HCT116 (cell line): ENCODE data around the gene KLHL17. TPM values are rescaled to one million over a fixed set of nuclear protein-coding genes. Genes with fewer than 3 reads are reported as not detected.
A peak's percentile ranks its signal among the peaks of the same experiment; 100 is the strongest.

Source experiments
- ATAC-seq: fragments of 200-7000 bp; cut with Tn5 transposase; 2 replicates; pipeline ENCODE4 v1.9.1; 2020; ENCODE audit warnings: mild to moderate bottlenecking, moderate library complexity
- BruUV-seq: library from RNA; stranded (reverse); fragments of 400-500 nt; replicated peaks from 2 replicates; lab custom pipeline; 2021; lab: Mats Ljungman, UMichigan
- CTCF ChIA-PET: fragments of 300-600 bp; sonication (Branson Sonifier 250); formaldehyde crosslinking; loops from one replicate; lab custom pipeline; 2021; ENCODE audit warnings: antibody characterized with exemption; lab: Charles Lee
- POLR2A ChIA-PET: fragments of 300-600, 350-600 bp; sonication (Branson Sonifier 250); formaldehyde crosslinking; loops from one replicate; lab custom pipeline; 2021; ENCODE audit warnings: antibody characterized with exemption; lab: Charles Lee
- RAD21 ChIA-PET, 2 experiments: fragments of 300-600 bp; sonication (Branson Sonifier 250); formaldehyde crosslinking; loops; one replicate each; lab custom pipeline; 2023; ENCODE audit warnings: low total read pairs in 2 of 2; ENCODE audit not compliant: uncharacterized antibody in 2 of 2, unreplicated experiment in 2 of 2, low non-redundant PET in 1 of 2; lab: Charles Lee
- DNase-seq: peaks from one replicate; pipeline ENCODE4 v3.0.0-alpha.2; 2010; ENCODE audit warnings: low read depth, low spot score
- H2AFZ ChIP-seq: fragments of 200-600 bp; shearing (Covaris generic), sonication (generic); 2 replicates; pipeline ENCODE4 v1.6.1; 2017; ENCODE audit warnings: low read depth, mixed run types, mixed read lengths, antibody characterized with exemption, low read length; ENCODE audit not compliant: poor library complexity, severe bottlenecking
- H3K27ac ChIP-seq: 2 replicates; pipeline ENCODE4 v1.5.1; 2012; ENCODE audit warnings: low read depth, low read length
- H3K27me3 ChIP-seq: fragments of 200-600 bp; sonication (generic); 2 replicates; pipeline ENCODE4 v1.6.1; 2016; ENCODE audit warnings: mixed run types, low read length, mixed read lengths; ENCODE audit not compliant: insufficient read depth
- H3K36me3 ChIP-seq, 2 experiments: fragments of 200-500 bp in 1 of 2; fragments of 200-600 bp in 1 of 2; sonication (Bioruptor generic) in 1 of 2; sonication (generic) in 1 of 2; 2 replicates each; pipeline versions ENCODE4 v1.5.1 to v1.6.1; 2014 to 2016; ENCODE audit warnings: low read length in 2 of 2, inconsistent platforms in 1 of 2, mixed read lengths in 1 of 2, mixed run types in 1 of 2; ENCODE audit not compliant: insufficient read depth in 2 of 2, control insufficient read depth in 1 of 2
- H3K4me1 ChIP-seq, 2 experiments: fragments of 200-600 bp in 1 of 2; sonication (generic) in 1 of 2; 2 replicates each; pipeline versions ENCODE4 v1.5.1 to v1.6.1; 2012 to 2017; ENCODE audit warnings: low read length in 2 of 2, inconsistent platforms in 1 of 2, mild to moderate bottlenecking in 1 of 2, mixed read lengths in 1 of 2, mixed run types in 1 of 2, moderate library complexity in 1 of 2; ENCODE audit not compliant: insufficient read depth in 2 of 2, control insufficient read depth in 1 of 2
- H3K4me2 ChIP-seq: fragments of 200-600 bp; sonication (generic); 2 replicates; pipeline ENCODE4 v1.6.1; 2017; ENCODE audit warnings: mixed run types, low read length, mixed read lengths
- H3K4me3 ChIP-seq, 2 experiments: fragments of 200-600 bp in 1 of 2; sonication (generic) in 1 of 2; replicated peaks in 1 of 2; 2 replicates each; pipeline ENCODE4 v1.5.1; 2011 to 2016; ENCODE audit warnings: low read length in 2 of 2, control low read depth in 1 of 2, low read depth in 1 of 2, mild to moderate bottlenecking in 1 of 2, mixed read lengths in 1 of 2, mixed run types in 1 of 2
- H3K79me2 ChIP-seq: fragments of 200-600 bp; sonication (generic); 2 replicates; pipeline ENCODE4 v1.6.1; 2017; ENCODE audit warnings: mild to moderate bottlenecking, mixed run types, low read length, moderate library complexity, mixed read lengths; ENCODE audit not compliant: insufficient read depth
- H3K9ac ChIP-seq: fragments of 200-600 bp; sonication (generic); 2 replicates; pipeline ENCODE4 v1.6.1; 2016; ENCODE audit warnings: low read length, mixed read lengths
- H3K9me2 ChIP-seq: fragments of 200-600 bp; sonication (generic), shearing (Covaris generic); 2 replicates; pipeline ENCODE4 v1.6.1; 2017; ENCODE audit warnings: mixed run types, mild to moderate bottlenecking, moderate library complexity; ENCODE audit not compliant: insufficient read depth
- H3K9me3 ChIP-seq, 2 experiments: fragments of 200-500 bp in 1 of 2; fragments of 200-600 bp in 1 of 2; sonication (Bioruptor generic) in 1 of 2; sonication (generic) in 1 of 2; 2 replicates each; pipeline ENCODE4 v1.6.1; 2014 to 2017; ENCODE audit warnings: low read length in 2 of 2, mixed read lengths in 2 of 2, inconsistent platforms in 1 of 2, low read depth in 1 of 2, mild to moderate bottlenecking in 1 of 2, mixed run types in 1 of 2, moderate library complexity in 1 of 2; ENCODE audit not compliant: control insufficient read depth in 1 of 2, insufficient read depth in 1 of 2
- H4K20me1 ChIP-seq: fragments of 200-600 bp; sonication (generic), shearing (Covaris generic); 2 replicates; pipeline ENCODE4 v1.6.1; 2017; ENCODE audit warnings: mixed run types, mild to moderate bottlenecking, moderate library complexity; ENCODE audit not compliant: insufficient read depth
- ATF3 ChIP-seq: IDR thresholded peaks from 2 replicates; pipeline ENCODE4 v1.6.1; 2012
- ELF1 ChIP-seq: IDR thresholded peaks from 2 replicates; pipeline ENCODE4 v1.6.1; 2012; ENCODE audit warnings: low read depth, borderline replicate concordance
- EZH2phosphoT487 ChIP-seq: fragments of 200-600 bp; IDR thresholded peaks from 2 replicates; pipeline ENCODE4 v1.6.1; 2018; ENCODE audit warnings: antibody characterized with exemption, borderline replicate concordance
- FOSL1 ChIP-seq: IDR thresholded peaks from 2 replicates; pipeline ENCODE4 v1.6.1; 2012; ENCODE audit warnings: low read depth
- JUND ChIP-seq: IDR thresholded peaks from 2 replicates; pipeline ENCODE4 v1.6.1; 2012
- TCF7L2 ChIP-seq: IDR thresholded peaks from 2 replicates; pipeline ENCODE4 v1.7.0; 2011; ENCODE audit warnings: borderline replicate concordance, inconsistent platforms; ENCODE audit not compliant: insufficient read depth, insufficient read length; ENCODE audit errors: extremely low read depth
- YY1 ChIP-seq: IDR thresholded peaks from 2 replicates; pipeline ENCODE4 v1.6.1; 2011; ENCODE audit warnings: low read length, low read depth, moderate library complexity, mild to moderate bottlenecking; ENCODE audit not compliant: insufficient replicate concordance; ENCODE audit errors: extremely low read depth
- intact Hi-C: fragments of 100-400 bp; cut with micrococcal nuclease; formaldehyde crosslinking; loops from 2 replicates; pipeline ENCODE4 v1.10.0; 2022
- total RNA-seq: library from RNA; stranded (reverse); gene quantifications from one replicate; pipeline ENCODE4 v1.2.1, GENCODE V29; 2021; ENCODE audit not compliant: unreplicated experiment

KLHL17 gene
- total RNA-seq, 1 experiment from 2014 or later: 100.0 TPM

- no peak for TF ChIP-seq FOSL1
- TF ChIP-seq ATF3: no peak
- TF ChIP-seq JUND: no peak
- no peak for TF ChIP-seq EZH2phosphoT487
Observed at GRCh38 chr1:921011-921837, 39.2 kb upstream of the KLHL17 start (continued).

GRCh38 chr1:923131-923990 is 37.0 kb upstream of the KLHL17 start, which contains the start of gene SAMD11:
SAMD11 (plus strand) TSS chr1:923923; CDS start chr1:924432, 509 bp downstream.
- peak; percentile 39 for ATAC-seq
- no peaks in the 10 kb centered on the region for H3K9me3 ChIP-seq
- intact Hi-C loops: loop anchor here (1.0 kb wide), 1 partner anchor 17 kb away; no protein-coding TSS in a partner anchor
- H3K79me2 ChIP-seq: no peaks in the 10 kb centered on the region
- H4K20me1 ChIP-seq: no peaks in the 10 kb centered on the region
- peaks cover 37 to 49% of the 10 kb centered on the region in 2 experiments for H3K4me1 ChIP-seq
- H3K9me2 ChIP-seq: no peaks in the 10 kb centered on the region
- H3K27me3 ChIP-seq: peaks cover 32% of the 10 kb centered on the region; the same call in 1 of the 2 replicates
- DNase-seq: peak; percentile 54
- ChIA-PET POLR2A (no interaction called here), CTCF (no interaction called here), RAD21 (no interaction called here)
- H3K4me2 ChIP-seq: peak within 1 kb of the TSS; percentile 90
- no peaks in the 10 kb centered on the region for H3K36me3 ChIP-seq
- H3K4me3 ChIP-seq: peak within 1 kb of the TSS; percentile 43 to 61
- peak within 1 kb of the TSS; percentile 74; the same call in 1 of the 2 replicates for H3K27ac ChIP-seq
- H3K9ac ChIP-seq: peak within 1 kb of the TSS; percentile 45
- no peak for TF ChIP-seq ELF1
- peak; percentile 75 for TF ChIP-seq TCF7L2
- TF ChIP-seq YY1: peak; percentile 15
- H2AFZ ChIP-seq: no peak within 1 kb of the TSS
- BruUV-seq: no TSS peak
